Fibroblast of lung (primary cell): ENCODE results near the gene ITPKB.

Source experiments
- CTCF ChIP-seq, 2 donors: IDR thresholded peaks in 1 of 2; conservative IDR thresholded peaks in 1 of 2; 1 replicate in 1 of 2; 2 replicates in 1 of 2; pipeline ENCODE4 v1.5.1; 2011 to 2012; ENCODE audit warnings: low read length in 2 of 2, control low read depth in 1 of 2, inconsistent platforms in 1 of 2, low read depth in 1 of 2, mild to moderate bottlenecking in 1 of 2
- EZH2 ChIP-seq: IDR thresholded peaks from 2 replicates; pipeline ENCODE4 v1.5.1; 2012; ENCODE audit warnings: low read length, control low read depth, mild to moderate bottlenecking; ENCODE audit errors: missing control alignments

GRCh38 chr1:226649244-226649643, 89.8 kb downstream of the ITPKB start:
- TF ChIP-seq CTCF (conservative IDR thresholded peaks at IDR 0.05 in 1 of 2, IDR thresholded peaks at IDR 0.05 in 1 of 2; ENCODE audit: low read depth in 1 of 2, low read length in 2 of 2) (no peak), EZH2 (no peak)
